GM18951 (cell line): Measurements from ENCODE around the gene KATNA1.

ENCODE experiments used
- POLR2A ChIP-seq: IDR thresholded peaks from 4 replicates; pipeline ENCODE4 v1.6.1; 2011; ENCODE audit warnings: mild to moderate bottlenecking; ENCODE audit not compliant: insufficient read length, insufficient read depth; ENCODE audit errors: extremely low read depth
- in situ Hi-C: fragments of 300-500 bp; cut with MboI; formaldehyde crosslinking; loops from one replicate; pipeline ENCODE4 v1.12.0; 2022; ENCODE audit warnings: low sequenced_read_pairs, mixed read lengths, inconsistent platforms; ENCODE audit not compliant: unreplicated experiment

KATNA1 gene

GRCh38 chr6:149567945-149568585, 80.4 kb downstream of the KATNA1 start:
- TF ChIP-seq POLR2A, result no peak
- in situ Hi-C loops, result no loop called here

- in situ Hi-C loops, result no loop called here
- TF ChIP-seq POLR2A, result no peak
Measured at GRCh38 chr6:149567194-149567586, 81.3 kb downstream of the KATNA1 start.

DNA sequence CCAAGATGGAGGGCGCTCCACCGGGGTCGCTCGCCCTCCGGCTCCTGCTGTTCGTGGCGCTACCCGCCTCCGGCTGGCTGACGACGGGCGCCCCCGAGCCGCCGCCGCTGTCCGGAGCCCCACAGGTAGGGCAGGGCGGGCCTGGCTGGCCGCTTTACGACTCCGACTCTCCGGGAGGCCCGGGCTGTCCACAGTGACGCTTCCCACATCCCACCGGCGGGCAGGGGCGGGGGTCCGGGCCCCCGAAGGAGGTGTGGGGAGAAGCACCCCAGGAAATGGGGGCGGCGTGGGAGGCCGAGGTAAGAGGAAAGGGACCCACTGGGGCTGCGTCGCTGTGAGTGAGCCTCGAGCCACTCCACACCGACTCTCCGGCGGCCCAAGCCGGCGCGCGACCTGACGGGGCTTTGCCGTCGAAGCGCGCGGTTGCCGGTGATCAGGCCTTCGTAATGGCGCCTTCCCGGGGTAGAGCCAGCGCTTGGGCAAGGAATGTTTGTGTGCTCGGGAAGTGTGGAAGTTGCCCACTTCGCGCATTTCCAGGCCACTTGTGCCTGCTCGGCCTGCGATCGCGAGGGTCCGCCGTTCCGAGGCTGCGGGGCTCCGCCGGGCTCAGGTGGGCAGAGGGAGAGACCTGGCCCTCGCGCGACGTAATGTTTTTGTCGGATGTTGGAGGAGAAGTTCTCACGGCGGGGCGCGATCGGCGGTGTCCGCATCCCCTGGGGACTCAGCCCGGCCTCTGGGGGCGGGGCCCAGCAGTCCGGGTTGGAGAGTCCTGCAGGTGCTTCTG, 81.9 kb downstream of the KATNA1 start:
- in situ Hi-C loops, result no loop called here
- TF ChIP-seq POLR2A, result peak; percentile 69

DNA sequence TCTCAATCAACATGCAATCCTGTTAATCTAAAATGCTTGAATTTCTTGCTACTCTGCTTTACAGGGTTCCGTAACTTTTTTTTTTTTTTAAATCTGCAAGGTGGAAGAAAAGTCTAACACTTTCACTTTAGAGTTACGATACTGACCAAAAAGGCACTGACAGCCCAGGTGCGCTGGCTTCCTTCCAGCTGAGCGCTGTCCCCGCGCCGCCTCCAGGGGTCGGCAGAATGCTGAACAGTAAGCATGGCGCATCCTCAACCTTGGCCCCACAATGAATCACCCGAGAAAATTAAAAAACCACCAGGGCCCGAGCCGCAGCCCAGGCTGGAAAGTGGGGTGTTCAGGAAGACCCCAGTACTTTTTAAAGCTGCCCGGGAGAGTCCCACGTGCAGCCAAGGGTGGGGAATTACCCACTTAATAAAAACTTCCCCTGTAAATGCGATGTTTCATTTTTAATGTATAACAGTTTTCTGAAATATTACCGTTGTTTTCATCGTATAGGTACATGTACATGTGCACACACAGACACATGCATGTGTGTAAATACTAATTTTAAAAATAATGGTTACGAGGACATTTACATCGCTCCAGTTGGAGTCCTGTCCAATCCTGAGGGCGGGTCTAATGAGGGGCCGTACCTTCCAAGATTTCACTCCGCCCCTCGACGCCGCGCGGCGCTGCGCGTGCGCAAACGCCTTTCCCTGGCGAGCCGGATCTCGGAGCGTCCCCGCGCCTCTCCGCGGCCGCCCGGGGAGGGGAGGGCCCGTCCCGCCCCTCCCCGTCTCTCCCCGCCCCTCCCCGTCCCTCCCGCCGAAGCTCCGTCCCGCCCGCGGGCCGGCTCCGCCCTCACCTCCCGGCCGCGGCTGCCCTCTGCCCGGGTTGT, 82.7 kb downstream of the KATNA1 start, which contains the start of gene GINM1:
Gene GINM1 (plus strand): TSS at position 849 of the 883 bp plus-strand sequence. CDS start 40 bp downstream, outside the sequence.
- in situ Hi-C loops, result no loop called here
- no peak for TF ChIP-seq POLR2A

- TF ChIP-seq POLR2A, result no peak
- in situ Hi-C loops, result no loop called here
Measured at GRCh38 chr6:149563928-149564325, 84.6 kb downstream of the KATNA1 start.

GRCh38 chr6:149563203-149563927, 85.1 kb downstream of the KATNA1 start:
- in situ Hi-C loops, result no loop called here
- TF ChIP-seq POLR2A, result no peak

DNA sequence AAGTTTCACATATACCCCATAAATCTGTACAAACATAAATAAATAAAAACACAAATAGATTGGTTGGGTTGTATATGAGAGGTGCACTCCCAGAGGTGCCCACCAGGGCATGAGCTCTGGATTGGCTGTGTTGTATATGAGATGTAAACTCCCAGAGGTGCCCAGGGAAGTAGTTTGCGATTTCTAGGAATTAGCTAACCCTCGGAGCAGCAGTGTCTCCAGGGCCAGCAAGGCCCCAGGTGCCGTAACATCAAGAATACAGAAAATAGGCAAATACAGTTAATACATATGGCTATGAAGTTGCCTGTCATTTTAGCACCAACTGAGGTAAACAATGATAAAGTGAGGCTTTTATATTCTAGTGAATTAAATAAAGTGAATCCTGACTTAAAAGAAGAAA, 87.8 kb downstream of the KATNA1 start:
- TF ChIP-seq POLR2A, result no peak
- in situ Hi-C loops, result no loop called here

DNA sequence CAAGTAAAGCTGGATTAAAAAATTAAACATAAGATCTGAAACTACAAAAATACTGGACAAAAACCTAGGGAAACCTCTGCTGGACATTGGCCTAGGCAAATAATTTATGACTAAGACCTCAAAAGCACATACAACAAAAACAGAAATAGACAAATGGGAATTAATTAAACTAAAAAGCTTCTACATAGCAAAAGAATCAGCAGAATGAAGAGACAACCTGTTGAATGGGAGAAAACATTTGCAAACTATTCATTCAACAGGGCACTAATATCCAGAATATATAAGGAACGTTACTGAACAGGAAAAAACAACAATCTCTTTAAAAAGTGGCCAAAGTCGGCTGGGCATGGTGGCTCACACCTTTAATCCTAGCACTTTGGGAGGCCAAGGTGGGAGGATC, 89.1 kb downstream of the KATNA1 start:
- no peak for TF ChIP-seq POLR2A
- in situ Hi-C loops, result no loop called here

- in situ Hi-C loops, result no loop called here
- no peak for TF ChIP-seq POLR2A
Measured at GRCh38 chr6:149558029-149558428, 90.5 kb downstream of the KATNA1 start.

DNA sequence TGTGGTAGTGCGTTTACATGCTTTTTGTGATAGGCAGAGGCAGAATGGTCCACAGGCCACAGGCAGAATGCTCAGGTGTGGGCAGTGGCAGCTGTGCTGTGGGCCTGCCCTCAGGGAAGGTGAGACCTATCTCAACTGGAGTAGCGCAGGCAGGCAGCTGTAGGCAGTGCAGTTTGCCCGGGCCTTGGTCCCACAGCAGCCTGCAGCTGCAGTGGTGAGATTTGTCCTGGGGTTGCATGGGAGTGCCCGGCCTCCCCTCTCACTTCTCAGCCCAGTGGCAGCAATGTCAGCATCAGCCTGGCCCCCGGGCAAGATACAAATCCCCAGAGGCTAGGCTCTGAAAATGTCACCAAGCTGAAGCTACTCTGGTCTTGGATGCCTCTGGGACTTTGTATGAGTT, 96.6 kb downstream of the KATNA1 start:
- TF ChIP-seq POLR2A, result no peak
- in situ Hi-C loops, result no loop called here

- in situ Hi-C loops, result no loop called here
- TF ChIP-seq POLR2A, result peak; percentile 85
Measured at GRCh38 chr6:149545754-149546471, 102.6 kb downstream of the KATNA1 start, which contains the start of gene PPIL4. TSS of gene PPIL4 (minus strand) at chr6:149546043. CDS start at chr6:149546005, 38 bp downstream.

- in situ Hi-C loops, result no loop called here
- TF ChIP-seq POLR2A, result no peak
Measured at GRCh38 chr6:149545258-149545753, 103.2 kb downstream of the KATNA1 start.
